ENCODE results near the gene DAPK3. TPM values are rescaled to one million over a fixed set of nuclear protein-coding genes. Genes with fewer than 3 reads are reported as not detected.

Gene DAPK3
- total and polyA plus RNA-seq, 12 donors: 72.5 to 222 (median 112) TPM

DNA sequence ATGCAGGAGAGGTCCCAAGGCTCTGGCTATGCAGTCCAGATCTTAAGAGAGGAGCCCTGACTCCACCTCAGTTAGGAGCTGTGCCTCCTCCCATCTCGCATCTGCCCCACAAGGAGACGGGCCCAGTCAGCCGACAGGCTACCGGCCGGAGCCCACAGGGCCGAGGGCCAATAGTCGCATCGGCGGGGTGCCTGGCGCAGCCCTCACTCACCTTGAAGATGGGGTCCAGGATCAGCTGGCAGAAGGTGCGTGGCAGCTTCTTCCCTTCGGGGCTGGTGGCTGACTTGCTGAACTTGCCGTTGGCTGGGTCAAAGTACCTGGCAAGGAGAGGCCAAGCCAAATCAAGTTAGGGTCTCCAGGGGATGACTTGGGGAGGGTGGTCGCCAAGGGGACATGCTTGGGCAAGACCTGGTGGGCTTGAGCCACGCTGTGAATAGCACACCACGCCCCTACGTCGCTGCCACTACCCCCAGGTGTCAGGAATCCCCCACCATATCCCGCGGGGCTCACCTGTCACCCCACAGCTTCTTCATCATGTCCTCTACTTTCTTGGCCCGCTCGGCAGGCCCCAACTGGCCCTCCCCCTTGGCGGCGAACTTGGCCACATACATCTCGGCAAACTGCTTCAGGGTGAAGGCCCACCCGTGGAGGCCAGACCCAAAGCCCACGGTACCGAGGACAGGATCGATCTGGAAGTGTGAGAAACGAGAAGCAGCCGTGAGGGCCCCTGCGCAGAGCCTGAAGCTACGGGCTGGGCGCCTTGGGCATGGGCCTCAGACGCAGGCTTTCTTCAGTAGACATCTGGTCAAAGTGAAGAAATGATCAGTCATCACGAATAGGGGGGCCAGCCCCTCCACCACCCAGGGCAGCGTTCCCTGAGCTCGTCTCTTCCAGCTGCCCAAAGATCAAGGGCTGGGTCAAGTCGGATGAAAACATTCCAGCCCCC is 11.1 kb upstream of the DAPK3 start:
- Histone ChIP-seq H3K27ac (no peak overlapping the region), H3K27me3 (no peaks in the 10 kb centered on the region), H3K36me3 (peaks cover 45 to 74% (median 72%) of the 10 kb centered on the region in 9 donors), H3K4me1 (peaks cover 6 to 53% (median 37%) of the 10 kb centered on the region in 9 donors), H3K4me3 (no peak overlapping the region), H3K9me3 (no peaks in the 10 kb centered on the region)
- DNase-seq (no peak), ATAC-seq (no peak)
- TF ChIP-seq, protein P1, sequence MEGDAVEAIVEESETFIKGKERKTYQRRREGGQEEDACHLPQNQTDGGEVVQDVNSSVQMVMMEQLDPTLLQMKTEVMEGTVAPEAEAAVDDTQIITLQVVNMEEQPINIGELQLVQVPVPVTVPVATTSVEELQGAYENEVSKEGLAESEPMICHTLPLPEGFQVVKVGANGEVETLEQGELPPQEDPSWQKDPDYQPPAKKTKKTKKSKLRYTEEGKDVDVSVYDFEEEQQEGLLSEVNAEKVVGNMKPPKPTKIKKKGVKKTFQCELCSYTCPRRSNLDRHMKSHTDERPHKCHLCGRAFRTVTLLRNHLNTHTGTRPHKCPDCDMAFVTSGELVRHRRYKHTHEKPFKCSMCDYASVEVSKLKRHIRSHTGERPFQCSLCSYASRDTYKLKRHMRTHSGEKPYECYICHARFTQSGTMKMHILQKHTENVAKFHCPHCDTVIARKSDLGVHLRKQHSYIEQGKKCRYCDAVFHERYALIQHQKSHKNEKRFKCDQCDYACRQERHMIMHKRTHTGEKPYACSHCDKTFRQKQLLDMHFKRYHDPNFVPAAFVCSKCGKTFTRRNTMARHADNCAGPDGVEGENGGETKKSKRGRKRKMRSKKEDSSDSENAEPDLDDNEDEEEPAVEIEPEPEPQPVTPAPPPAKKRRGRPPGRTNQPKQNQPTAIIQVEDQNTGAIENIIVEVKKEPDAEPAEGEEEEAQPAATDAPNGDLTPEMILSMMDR (IDR thresholded peaks at IDR 0.05): no peak
- 81 to 87% methylated on average over 39 of the region's 39 CpGs for WGBS, 2 donors
- intact Hi-C loops (cut with DNase I): loop anchor here in 4 of 10 donors (10.0 kb wide), 1 partner anchor 223 kb away; no protein-coding TSS in a partner anchor

DNA sequence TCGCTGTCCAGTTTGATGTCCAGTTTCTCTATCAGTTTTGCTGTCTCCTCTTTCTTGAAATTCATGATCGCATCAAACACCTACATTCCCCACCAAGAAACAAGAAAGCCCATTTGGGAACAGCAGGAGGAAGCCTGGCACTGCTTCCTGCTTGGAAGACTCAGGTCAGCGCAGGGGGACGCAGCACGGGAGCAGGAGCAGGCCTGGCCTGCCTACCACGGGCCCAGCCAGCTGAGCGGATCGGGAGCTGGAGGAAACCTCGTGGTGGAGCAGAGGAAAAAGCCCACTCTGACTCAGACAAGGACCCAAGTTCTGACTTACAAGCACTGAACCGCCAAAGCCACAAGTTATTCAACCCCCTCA is 10.5 kb upstream of the DAPK3 start:
- H3K27ac ChIP-seq: no peak overlapping the region
- DNase-seq: no peak

DNA sequence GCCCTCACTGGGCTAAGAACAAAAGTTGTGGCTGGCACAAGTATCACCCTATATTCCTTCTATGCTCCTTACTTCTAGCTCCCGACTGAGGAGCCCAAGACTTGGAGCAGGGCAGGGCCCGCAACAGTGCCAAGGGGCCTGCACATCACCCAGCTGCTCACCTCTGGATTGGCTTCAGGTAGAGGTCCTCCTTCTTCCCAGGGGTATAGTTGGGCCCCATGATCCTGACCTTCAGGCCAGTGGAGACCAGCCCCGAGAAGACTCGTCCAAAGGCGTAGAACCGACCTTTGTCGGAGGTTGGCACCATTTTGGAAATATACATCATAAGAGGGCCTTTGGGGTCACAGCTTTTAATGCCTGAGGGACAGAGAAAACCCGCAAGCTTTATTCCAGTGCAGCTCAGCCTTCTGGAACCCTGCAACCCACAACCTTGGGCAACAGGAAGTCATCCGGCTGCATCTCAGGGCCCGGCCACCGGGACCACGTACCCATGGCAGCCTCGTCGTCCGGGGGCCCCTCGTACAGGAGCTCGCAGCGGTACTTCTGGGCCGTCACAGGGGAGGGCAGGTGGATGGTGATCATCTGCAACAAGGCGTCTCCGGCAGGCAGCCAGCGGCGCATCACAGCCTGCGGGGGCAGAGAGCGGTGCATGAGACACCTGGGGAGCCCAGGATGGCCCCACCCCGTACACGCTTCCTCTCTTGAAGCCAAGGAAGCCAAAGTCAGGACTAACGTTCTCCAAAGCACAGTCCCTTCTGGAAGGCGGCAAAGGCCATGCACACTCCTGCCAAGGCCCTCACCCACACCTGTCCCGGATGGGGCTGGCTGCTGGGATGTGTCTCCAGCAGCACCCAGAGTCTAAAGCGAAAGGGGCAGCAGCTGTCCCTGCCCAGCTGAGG is 9.7 kb upstream of the DAPK3 start:
- no peaks in the 10 kb centered on the region for H3K9me3 ChIP-seq
- ATAC-seq (no peak), DNase-seq (no peak)
- H3K4me3 ChIP-seq: no peak overlapping the region
- H3K27me3 ChIP-seq: no peaks in the 10 kb centered on the region
- WGBS, 2 donors: 83 to 89% methylated on average over 31 of the region's 31 CpGs
- H3K4me1 ChIP-seq: peaks cover 6 to 39% (median 23%) of the 10 kb centered on the region in 9 donors
- no peak overlapping the region for H3K27ac ChIP-seq
- TF ChIP-seq, protein P1 (IDR thresholded peaks at IDR 0.05): no peak
- H3K36me3 ChIP-seq: peaks cover 47 to 88% (median 86%) of the 10 kb centered on the region in 9 donors
- intact Hi-C loops (cut with DNase I): loop anchor here in 4 of 10 donors (10.0 kb wide), 1 partner anchor 224 kb away; no protein-coding TSS in a partner anchor

More for the DNA sequence above, 10.5 kb upstream of the DAPK3 start:
- ATAC-seq: no peak
- H3K36me3 ChIP-seq: peaks cover 47 to 81% (median 78%) of the 10 kb centered on the region in 9 donors
- H3K9me3 ChIP-seq: no peaks in the 10 kb centered on the region
- H3K4me3 ChIP-seq: no peak overlapping the region
- 83 to 87% methylated on average over 10 of the region's 10 CpGs for WGBS, 2 donors
- intact Hi-C loops (cut with DNase I): loop anchor here in 4 of 10 donors (10.0 kb wide), 1 partner anchor 223 kb away; no protein-coding TSS in a partner anchor
- peaks cover 6 to 46% (median 31%) of the 10 kb centered on the region in 9 donors for H3K4me1 ChIP-seq
- TF ChIP-seq, protein P1 (IDR thresholded peaks at IDR 0.05): no peak
- H3K27me3 ChIP-seq: no peaks in the 10 kb centered on the region

Measured in heart right ventricle (tissue), 16 donors.